GM12865 (cell line): ENCODE results near the gene HIP1R.

Experiments used
- DNase-seq: peaks from one replicate; pipeline ENCODE4 v3.0.0; 2010; ENCODE audit warnings: low read depth
- H3K4me3 ChIP-seq: 2 replicates; pipeline ENCODE4 v1.5.1; 2011; ENCODE audit warnings: mild to moderate bottlenecking, low read depth, low read length, control low read depth
- CTCF ChIP-seq: IDR thresholded peaks from 2 replicates; pipeline ENCODE4 v1.5.1; 2011; ENCODE audit warnings: low read length, control low read depth, low read depth, inconsistent platforms; ENCODE audit not compliant: insufficient read depth; ENCODE audit errors: missing control alignments

Gene HIP1R

DNA sequence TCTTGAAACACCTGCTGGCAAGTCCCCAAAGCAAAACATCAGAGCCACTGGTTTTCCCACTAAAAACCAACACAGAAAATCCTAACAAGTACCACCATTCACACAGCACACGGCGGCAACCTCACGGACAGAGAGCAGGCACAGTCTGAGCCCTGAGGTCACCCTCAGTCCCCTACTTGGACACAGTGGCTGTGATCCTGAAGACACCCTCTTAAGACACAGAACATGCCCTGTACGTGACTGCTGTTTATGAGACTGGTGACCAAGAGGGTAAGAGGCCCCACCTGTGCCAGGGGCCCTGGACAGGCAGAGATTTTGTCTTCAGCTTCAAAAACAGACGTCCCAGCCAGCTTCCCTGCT, 29.6 kb downstream of the HIP1R start:
- H3K4me3 ChIP-seq = no peak overlapping the region
- DNase-seq = no peak
- TF ChIP-seq CTCF = no peak

DNA sequence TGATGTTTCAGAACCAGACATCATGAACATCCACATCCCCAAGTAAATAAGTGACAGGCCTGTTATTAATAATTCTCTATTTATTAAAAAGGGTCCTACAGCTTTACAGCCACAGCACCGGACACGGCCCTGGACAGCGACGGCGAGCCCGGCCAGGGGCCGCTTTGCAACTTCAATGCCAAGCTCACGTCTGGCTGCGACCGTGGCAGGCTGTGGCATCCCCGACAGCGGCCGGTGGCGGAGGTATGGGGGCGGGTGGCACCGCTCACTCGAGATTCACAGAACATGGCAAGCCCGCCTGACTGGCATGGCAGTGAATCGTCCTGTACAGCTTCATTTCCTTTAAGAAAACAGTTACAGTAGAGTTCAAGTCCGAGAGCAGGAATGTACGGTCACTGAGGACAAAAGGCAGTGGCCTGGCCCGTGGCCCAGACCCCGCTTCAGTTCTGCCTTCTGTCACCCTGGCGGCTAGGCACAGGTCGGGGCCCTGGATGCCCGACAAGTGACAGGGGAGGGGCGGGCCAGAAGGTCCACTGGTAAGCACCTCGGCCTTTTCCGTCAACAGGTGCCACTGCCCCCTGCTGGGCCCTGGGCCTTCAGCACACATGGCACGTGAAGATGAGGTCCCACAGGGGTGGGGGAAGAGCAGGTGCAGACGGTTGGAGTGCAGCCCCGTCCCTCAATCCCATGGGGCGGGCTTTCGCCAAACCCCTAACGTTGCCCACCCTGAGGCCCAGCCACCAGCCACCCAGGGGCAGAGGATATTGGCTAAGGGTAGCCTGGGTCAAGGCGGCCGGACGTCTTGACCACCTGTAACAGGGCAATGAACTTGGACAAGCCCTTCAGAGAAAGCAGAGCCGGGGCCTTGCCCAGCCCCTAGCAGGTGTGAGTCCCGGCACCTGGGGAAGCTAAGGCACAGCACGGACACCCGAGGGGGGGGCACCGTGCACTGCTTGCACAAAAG, 30.3 kb downstream of the HIP1R start:
- no peak overlapping the region for H3K4me3 ChIP-seq
- DNase-seq = peak; percentile 38
- TF ChIP-seq CTCF = peak; percentile 26

- DNase-seq = no peak
- TF ChIP-seq CTCF = no peak
- H3K4me3 ChIP-seq = no peak overlapping the region
Measured at GRCh38 chr12:122866379-122866778, 31.1 kb downstream of the HIP1R start.

DNA sequence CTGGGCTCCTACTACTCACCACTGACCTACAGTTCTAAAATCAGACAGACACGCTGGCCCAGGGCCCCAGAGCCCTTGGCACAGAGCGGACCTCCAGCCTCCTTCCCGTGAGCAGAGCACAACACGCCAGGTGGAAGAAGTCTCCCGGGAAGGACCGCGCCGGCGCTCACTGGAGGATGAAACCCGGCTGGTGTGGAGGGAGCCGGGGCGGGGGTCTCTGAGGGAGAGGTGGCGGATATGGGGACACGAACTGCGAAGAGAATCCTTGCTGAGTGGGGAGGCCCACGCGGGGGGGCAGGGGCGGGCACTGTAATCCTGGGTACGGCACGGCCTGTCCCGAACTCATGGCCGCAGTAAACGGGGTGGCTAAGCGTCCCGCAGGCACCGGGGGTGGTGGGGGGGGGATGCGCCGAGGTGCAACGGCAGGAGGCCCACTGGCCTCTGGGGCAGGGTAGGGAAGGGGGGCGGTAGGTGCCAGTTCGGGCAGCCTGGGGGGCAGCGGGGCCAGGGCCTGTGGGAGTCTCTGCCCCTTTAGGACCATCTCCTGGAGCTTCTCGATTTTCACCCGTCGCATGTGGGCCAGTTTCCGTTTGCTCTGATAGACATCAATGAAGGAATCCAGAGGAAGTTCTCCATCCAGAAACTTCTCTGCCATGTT, 31.8 kb downstream of the HIP1R start:
- H3K4me3 ChIP-seq = no peak overlapping the region
- no peak for DNase-seq
- TF ChIP-seq CTCF = no peak

GRCh38 chr12:122867691-122868461, 32.6 kb downstream of the HIP1R start:
- TF ChIP-seq CTCF = peak; percentile 10
- DNase-seq = no peak
- no peak overlapping the region for H3K4me3 ChIP-seq

GRCh38 chr12:122868471-122869177, 33.4 kb downstream of the HIP1R start:
- no peak overlapping the region for H3K4me3 ChIP-seq
- DNase-seq = no peak
- TF ChIP-seq CTCF = no peak
